Fibroblast of skin of back (primary cell): ENCODE results near the gene C5orf58.
"Not testable (repeated sequence)": the region's sequence is repeated elsewhere in the genome, so short reads cannot be mapped to it uniquely, and the experiment has no call there.

Source experiments
- DNase-seq: peaks from one replicate; pipeline ENCODE4 v3.0.0-alpha.2; 2013

The C5orf58 gene

DNA sequence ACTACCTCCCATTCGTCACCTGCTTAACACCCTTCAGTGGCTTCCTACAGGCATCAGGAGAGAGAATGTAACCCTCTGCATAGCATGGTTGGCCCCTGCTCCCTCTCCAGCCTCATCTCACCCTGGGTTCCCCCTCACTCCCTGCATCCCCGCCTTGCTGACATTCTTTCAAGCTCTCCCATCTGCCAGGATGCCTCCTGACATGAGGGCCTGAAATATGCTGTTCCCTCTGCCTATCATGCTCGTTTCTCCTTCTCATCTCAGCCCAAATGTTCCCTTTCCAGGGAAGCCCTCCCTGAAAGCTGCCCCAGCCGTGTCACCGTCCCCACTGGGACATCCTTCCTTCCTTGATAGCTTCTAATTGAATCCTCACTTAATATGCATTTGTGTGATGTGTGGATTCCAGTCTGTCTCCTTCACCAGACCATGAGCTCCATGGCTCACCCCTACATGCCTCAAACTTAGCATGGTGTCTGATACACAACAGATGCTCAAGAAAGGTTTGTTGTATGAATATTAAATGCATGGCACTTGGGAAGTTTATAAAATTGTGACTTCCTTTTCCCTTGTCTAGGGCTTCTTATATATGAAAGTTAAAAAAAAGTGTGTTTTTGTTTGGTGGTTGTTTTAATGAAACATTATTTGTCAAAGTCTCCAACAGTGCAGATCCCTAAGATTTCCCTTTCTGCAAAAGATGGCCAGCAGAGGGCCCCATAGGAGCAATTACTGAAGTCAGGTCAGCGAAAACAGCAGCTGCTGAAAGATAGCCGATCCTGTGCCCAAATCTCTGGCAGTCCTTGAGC, 7.3 kb upstream of the C5orf58 start:
- peak; percentile 64 for DNase-seq

DNA sequence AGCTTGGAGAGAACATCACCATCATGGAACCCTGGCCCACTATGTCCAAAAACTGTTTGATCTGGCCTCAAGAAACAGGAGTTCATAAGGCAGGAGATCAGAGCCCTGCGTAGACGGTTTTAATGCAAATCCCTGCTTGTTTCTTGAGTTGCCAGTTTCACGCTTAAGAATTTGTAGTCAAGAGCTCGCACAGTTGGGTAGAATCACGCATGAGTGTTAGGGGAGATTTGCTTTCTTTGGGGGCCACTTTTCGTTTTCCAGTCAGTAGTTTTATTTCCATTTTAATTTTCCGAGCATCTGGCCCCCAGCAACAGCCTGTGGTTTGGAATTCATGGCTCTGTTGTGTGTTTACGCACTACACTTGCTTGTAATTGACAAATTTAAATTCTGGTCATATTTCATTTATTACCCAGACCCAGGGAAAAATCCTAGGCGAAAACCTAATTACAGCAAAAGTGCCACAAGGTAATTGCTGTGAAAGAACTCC, 6.6 kb upstream of the C5orf58 start:
- no peak for DNase-seq

- no peak for DNase-seq
Observed at GRCh38 chr5:170226661-170227060, 6.1 kb upstream of the C5orf58 start.

GRCh38 chr5:170228762-170229435, 3.9 kb upstream of the C5orf58 start:
- DNase-seq: no peak

DNA sequence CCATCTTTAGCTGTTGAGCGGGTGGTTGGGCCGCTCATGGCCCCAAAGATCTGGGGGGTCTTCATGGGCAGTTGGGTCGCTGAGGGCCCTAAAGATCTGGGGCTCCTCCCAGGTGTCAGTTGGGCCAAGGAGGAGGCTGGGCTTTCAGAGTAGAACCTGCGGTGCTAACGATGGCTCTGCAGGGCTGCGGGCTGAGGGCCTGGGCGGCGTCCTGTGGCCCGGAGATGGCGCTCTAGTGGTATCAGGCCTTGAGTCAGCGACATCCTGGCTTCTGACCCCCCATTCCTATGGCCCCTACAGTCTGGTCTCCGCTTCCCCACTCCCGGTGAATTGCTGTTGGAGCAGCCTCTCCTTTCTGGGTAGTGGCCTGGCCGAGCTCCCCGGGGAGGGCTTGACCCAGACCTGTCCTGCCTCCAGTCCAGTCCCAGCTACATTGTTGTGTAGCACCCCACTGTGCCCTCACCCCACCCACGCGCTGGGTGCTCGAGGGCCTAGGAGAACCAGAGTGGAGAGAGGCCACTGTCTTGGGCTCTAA, 640 bp downstream of the C5orf58 start:
- DNase-seq: no peak

DNA sequence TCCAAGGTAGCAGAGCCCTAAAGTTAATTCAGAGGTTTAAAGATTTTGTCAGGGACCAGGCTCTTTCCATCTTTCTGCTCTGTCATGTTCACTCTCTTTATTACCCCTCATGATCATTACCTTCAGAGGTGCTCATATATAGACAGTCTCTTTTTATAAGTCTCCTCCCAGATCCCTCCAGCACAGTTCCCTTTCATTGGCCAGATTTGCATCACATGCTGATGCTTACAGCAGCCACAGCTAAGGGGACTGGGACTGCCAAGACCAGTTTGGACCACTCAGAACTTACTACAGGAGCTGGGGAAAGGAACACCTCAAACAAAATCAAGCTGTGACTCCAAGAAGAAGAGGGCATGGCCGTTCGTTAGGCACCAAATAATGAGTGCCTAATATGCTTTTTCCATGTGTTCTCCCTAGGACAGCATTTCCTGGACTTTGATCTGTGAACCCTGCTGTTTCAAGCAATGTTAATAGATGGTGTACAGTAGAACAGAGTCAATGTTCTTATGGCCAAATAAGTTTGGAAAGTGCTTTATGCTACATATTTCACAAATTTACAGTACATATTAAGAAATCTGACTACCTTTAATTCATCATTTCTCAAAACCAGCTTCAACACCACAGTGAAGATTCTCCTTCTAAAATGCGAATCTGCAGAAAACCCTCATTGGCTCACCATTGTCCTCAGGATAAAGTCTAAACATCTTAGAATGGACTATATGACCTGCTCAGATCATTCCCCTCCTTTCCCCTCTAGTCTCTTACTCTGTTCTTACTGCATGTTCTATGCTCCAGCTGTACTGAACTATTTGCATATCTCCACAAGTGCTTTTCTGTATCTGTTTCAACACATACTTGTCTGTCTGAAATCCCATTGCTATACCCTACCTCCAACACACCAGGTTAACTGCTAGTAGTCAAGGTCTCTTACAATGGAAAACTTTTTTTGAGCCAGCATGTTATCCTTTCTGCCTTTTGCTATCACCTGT, 3.4 kb downstream of the C5orf58 start:
- DNase-seq: no peak

GRCh38 chr5:170238456-170239196, 5.8 kb downstream of the C5orf58 start:
- DNase-seq: no peak

DNA sequence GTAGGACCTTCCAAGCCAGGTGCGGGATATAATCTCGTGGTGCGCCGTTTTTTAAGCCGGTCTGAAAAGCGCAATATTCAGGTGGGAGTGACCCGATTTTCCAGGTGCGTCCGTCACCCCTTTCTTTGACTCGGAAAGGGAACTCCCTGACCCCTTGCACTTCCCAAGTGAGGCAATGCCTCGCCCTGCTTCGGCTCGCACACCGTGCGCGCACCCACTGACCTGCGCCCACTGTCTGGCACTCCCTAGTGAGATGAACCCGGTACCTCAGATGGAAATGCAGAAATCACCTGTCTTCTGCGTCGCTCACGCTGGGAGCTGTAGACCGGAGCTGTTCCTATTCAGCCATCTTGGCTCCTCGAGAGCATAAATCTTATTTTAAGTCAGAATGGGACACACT, 12.7 kb downstream of the C5orf58 start:
- DNase-seq: not testable (repeated sequence)

- DNase-seq: no peak
Observed at GRCh38 chr5:170246126-170246870, 13.5 kb downstream of the C5orf58 start.

- DNase-seq: no peak
Observed at GRCh38 chr5:170247363-170247762, 14.6 kb downstream of the C5orf58 start.

DNA sequence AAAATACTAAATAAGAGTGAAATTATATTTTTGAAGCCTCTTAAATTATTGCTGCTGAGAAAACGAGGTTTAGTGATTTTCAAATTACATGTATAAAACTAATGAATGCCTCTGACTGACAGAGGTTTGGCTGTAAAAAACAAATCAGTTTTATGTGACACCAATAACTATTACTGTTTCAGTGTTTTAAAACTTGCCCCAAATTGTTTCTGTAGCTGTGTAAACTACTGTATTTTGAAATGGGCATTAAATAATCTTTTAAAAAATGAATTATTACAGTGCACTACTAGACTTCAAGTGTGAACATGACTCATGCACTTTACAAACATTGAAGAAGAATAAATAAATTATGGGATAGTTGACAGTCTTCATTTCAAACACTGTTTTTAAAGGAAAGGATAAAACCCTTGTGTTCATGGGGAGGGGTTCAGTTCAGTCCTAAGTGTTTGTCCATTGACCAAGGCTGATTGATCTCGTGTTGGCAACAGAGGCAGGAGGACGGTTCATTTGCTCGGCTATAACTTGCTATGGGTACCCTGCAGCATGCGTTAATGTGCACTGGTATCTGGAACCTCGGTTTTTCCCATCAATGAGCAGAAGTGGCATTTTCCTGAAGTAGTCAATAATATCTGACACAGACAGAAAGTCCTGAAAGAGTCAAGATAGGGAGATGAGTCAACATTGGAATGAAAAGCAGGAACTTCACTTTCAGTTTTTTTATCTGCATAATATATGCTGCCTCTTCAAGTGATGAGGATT, 15.6 kb downstream of the C5orf58 start:
- no peak for DNase-seq

DNA sequence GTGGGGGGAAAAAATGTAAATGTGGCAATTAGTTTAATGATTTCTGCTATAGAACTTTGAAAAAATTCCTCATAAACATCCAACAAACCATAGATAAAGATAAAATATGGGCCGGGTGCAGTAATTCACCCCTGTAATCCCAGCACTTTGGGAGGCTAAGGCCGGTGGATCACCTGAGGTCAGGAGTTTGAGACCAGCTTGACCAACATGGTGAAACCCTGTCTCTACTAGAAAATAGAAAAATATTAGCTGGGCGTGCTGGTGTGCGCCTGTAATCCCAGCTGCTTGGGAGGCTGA, 16.1 kb downstream of the C5orf58 start:
- DNase-seq: not testable (repeated sequence)

DNA sequence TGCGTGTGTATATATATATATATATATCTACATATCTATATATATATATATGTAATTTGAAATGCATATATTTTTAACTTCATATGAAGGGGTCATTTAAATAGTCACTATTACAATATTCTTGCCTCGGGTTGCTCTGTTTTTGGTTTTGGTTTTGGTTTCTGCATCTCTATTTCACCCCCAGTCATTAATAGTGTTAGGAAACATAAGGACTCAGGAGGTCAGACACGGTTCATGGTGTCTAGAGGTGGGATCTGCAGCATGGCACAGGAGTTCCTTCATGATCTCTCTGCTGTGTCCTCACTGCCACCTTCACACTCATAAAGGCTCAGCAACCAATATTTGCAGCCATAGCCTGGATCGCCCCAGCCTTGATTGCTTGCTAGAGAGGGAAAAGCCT, 16.6 kb downstream of the C5orf58 start:
- no peak for DNase-seq

DNA sequence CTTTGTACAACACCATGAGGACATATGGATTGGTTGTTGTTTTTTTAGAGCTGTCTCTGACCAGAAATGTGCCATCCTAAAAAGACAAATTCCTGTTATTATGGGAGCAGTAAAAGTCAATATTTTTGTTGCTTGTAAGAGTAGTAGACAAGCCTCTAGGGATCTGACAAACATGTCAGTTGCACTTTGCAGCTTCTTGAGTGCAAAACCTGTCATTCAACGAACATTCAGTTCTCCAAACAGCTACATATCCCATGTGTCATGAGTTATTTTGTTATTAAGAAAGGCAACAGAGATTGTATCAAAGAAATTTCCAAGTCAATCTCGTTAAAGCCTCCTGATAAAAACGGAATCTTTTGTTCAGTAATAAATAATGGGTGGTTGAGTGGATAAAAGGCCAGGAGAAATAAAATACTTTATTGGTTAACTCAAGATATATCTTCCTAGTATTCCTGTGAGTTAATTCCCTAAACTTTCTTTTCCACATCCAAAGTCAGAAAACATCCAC, 18.1 kb downstream of the C5orf58 start:
- DNase-seq: no peak

DNA sequence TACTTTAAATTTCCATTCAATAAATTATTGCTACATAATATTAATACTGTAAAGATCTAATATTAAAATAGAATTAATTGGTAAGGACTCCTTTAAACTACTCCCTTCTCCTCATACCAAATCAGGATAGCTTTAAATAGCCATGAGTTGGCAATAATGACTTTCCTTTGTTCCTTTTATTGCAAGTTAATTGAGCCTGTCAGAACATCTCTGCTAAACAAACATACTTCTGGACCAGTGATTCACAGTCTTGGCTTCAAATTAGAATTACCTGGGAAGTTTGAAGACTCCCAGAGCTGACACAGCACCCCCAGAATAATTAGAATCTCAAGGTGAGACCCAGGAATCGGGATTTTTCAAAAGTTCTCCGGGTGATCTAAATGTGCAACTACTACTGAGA, 18.7 kb downstream of the C5orf58 start:
- no peak for DNase-seq

- DNase-seq: no peak
Observed at GRCh38 chr5:170252109-170252508, 19.3 kb downstream of the C5orf58 start.

DNA sequence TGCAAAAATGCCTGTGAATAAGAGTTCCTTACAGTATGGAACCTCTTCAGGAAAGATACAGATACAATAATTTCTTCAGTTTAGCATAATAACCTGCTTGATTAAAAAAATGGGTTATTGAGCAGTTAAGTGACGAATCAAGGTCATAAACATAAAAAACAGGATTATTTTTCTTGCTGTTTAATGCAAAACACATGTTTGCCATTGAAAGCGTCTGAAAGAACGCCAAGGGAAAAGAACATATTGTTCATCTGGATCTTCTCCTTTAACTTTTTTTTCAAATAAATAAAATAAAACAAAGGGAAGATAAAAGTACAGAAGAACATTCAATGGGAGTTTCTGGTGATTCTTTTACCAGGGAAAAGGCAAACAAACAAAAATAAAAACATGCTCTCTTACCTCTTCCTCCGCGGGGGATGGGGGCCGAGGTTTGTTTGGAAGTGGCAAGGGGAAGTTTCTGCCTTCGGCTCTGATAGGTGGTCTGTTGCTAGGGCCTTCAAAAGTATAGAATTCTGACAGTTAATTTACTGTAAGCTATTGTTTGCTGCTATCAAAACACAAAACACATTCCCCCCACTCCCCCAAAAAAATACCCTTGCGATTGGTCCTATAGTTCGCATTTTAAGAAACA, 20.1 kb downstream of the C5orf58 start:
- no peak for DNase-seq

- DNase-seq: no peak
Observed at GRCh38 chr5:170254056-170254455, 21.3 kb downstream of the C5orf58 start.

- DNase-seq: no peak
Observed at GRCh38 chr5:170256571-170256970, 23.8 kb downstream of the C5orf58 start.

- no peak for DNase-seq
Observed at GRCh38 chr5:170257370-170257769, 24.6 kb downstream of the C5orf58 start.
